HG02678 (cell line): Measurements from ENCODE around the gene LMO1.

Experiments
- ATAC-seq: cut with Tn5 transposase; IDR thresholded peaks from one replicate; pipeline ENCODE4 v1.9.1; 2021; ENCODE audit warnings: mild to moderate bottlenecking, moderate library complexity; ENCODE audit not compliant: unreplicated experiment

Gene LMO1

GRCh38 chr11:8250434-8250833 is 13.2 kb downstream of the LMO1 start:
- ATAC-seq: no peak

- ATAC-seq: no peak
These were observed 14.2 kb downstream of the LMO1 start for GRCh38 chr11:8249482-8249881.

- no peak for ATAC-seq
These were observed 14.9 kb downstream of the LMO1 start for GRCh38 chr11:8248786-8249185.

- no peak for ATAC-seq
These were observed 16.4 kb downstream of the LMO1 start for GRCh38 chr11:8247312-8247711.

GRCh38 chr11:8243458-8243857 is 20.2 kb downstream of the LMO1 start:
- ATAC-seq: no peak

- ATAC-seq: no peak
These were observed 21.0 kb downstream of the LMO1 start for GRCh38 chr11:8242499-8243280.

GRCh38 chr11:8242118-8242475 is 21.6 kb downstream of the LMO1 start:
- ATAC-seq: no peak

GRCh38 chr11:8241373-8242117 is 22.1 kb downstream of the LMO1 start:
- ATAC-seq: no peak

GRCh38 chr11:8239536-8240228 is 24.0 kb downstream of the LMO1 start:
- no peak for ATAC-seq

- no peak for ATAC-seq
These were observed 24.6 kb downstream of the LMO1 start for GRCh38 chr11:8239040-8239439.

GRCh38 chr11:8237453-8237852 is 26.2 kb downstream of the LMO1 start:
- no peak for ATAC-seq

GRCh38 chr11:8235925-8236324 is 27.8 kb downstream of the LMO1 start:
- ATAC-seq: no peak

- ATAC-seq: no peak
These were observed 28.8 kb downstream of the LMO1 start for GRCh38 chr11:8234910-8235309.

GRCh38 chr11:8234425-8234821 is 29.3 kb downstream of the LMO1 start:
- ATAC-seq: no peak

- no peak for ATAC-seq
These were observed 29.8 kb downstream of the LMO1 start for GRCh38 chr11:8233691-8234424.

GRCh38 chr11:8232849-8233606 is 30.6 kb downstream of the LMO1 start:
- ATAC-seq: no peak

GRCh38 chr11:8232414-8232813 is 31.3 kb downstream of the LMO1 start:
- no peak for ATAC-seq

- no peak for ATAC-seq
These were observed 31.7 kb downstream of the LMO1 start for GRCh38 chr11:8231979-8232378.

- no peak for ATAC-seq
These were observed 32.5 kb downstream of the LMO1 start for GRCh38 chr11:8230921-8231847.
